ENCODE data around the gene GPX2. TPM values are rescaled to one million over a fixed set of nuclear protein-coding genes. Genes with fewer than 3 reads are reported as not detected.

Gene GPX2
- total and polyA plus RNA-seq, 2 experiments from 2014 or later: 0.78 to 2.2 TPM

GRCh38 chr14:64987438-64987767 lies 44.9 kb upstream of the GPX2 start:
- peaks cover 11% of the 10 kb centered on the region for H3K4me1 ChIP-seq (ENCODE audit: insufficient read depth)
- no peak for DNase-seq (ENCODE audit: low spot score)
- peaks cover 6% of the 10 kb centered on the region; the same call in 1 of the 2 replicates for H4K20me1 ChIP-seq (replicated peaks; ENCODE audit: insufficient read depth)
- H3K27ac ChIP-seq (ENCODE audit: low read depth): no peak overlapping the region
- peak overlapping the region; percentile 85 for H2AFZ ChIP-seq
- peaks cover 15% of the 10 kb centered on the region for H3K27me3 Mint-ChIP-seq (ENCODE audit: insufficient read depth, low read depth, poor library complexity)
- no peaks in the 10 kb centered on the region for H3K36me3 Mint-ChIP-seq (ENCODE audit: low read depth)
- peak overlapping the region; percentile 98 for H3K27ac Mint-ChIP-seq
- H3K4me2 ChIP-seq: peak overlapping the region; percentile 96
- H3F3A ChIP-seq (replicated peaks; ENCODE audit: low read depth): 0 out of 2 replicates have a peak, but pooled peaks cover 3% of the 10 kb centered on the region
- ATAC-seq: peak; percentile 61
- H3K9me2 ChIP-seq (ENCODE audit: insufficient read depth): no peaks in the 10 kb centered on the region
- H3K4me3 ChIP-seq: peak overlapping the region; percentile 72
- peaks cover 35% of the 10 kb centered on the region for H3K79me2 ChIP-seq (replicated peaks; ENCODE audit: insufficient read depth)
- H3K4me1 Mint-ChIP-seq: peaks cover 8% of the 10 kb centered on the region
- TF ChIP-seq ETS1 (IDR thresholded peaks at IDR 0.05): no peak
- no peak for TF ChIP-seq CREB1 (CRISPR knock-in tag; IDR thresholded peaks at IDR 0.05; ENCODE audit: low read depth)
- no peak for TF ChIP-seq EZH2phosphoT487 (IDR thresholded peaks at IDR 0.05; ENCODE audit: unreplicated experiment)
- TF ChIP-seq POLR2AphosphoS5 (IDR thresholded peaks at IDR 0.05; ENCODE audit: low read depth): no peak
- no peak for TF ChIP-seq REST (IDR thresholded peaks at IDR 0.05; ENCODE audit: unreplicated experiment)
- no peak for TF ChIP-seq STAT1 (IDR thresholded peaks at IDR 0.05; ENCODE audit: unreplicated experiment)
- TF ChIP-seq NANOG (IDR thresholded peaks at IDR 0.05; ENCODE audit: borderline replicate concordance): no peak
- H3K9me3 Mint-ChIP-seq: no peaks in the 10 kb centered on the region
- peak overlapping the region; percentile 96 for H3K4me3 Mint-ChIP-seq
- peaks cover 5% of the 10 kb centered on the region; the same call in 1 of the 2 replicates for H3K27me3 ChIP-seq (ENCODE audit: insufficient read depth)
- H3K36me3 ChIP-seq (ENCODE audit: insufficient read depth): no peaks in the 10 kb centered on the region

- H3K36me3 ChIP-seq (ENCODE audit: insufficient read depth): no peaks in the 10 kb centered on the region
- Mint-ChIP-seq H3K27ac (peak within 1 kb of the TSS; percentile 98), H3K36me3 (ENCODE audit: low read depth) (no peaks in the 10 kb centered on the region), H3K4me1 (peaks cover 8% of the 10 kb centered on the region), H3K27me3 (ENCODE audit: insufficient read depth, low read depth, poor library complexity) (peaks cover 15% of the 10 kb centered on the region), H3K4me3 (peak within 1 kb of the TSS; percentile 96), H3K9me3 (no peaks in the 10 kb centered on the region)
- peak within 1 kb of the TSS; percentile 72 for H3K4me3 ChIP-seq
- ATAC-seq: peak; percentile 96
- no peaks in the 10 kb centered on the region for H3K9me2 ChIP-seq (ENCODE audit: insufficient read depth)
- peaks cover 6% of the 10 kb centered on the region; the same call in 1 of the 2 replicates for H4K20me1 ChIP-seq (replicated peaks; ENCODE audit: insufficient read depth)
- peak within 1 kb of the TSS; percentile 85 for H2AFZ ChIP-seq
- H3K27me3 ChIP-seq (ENCODE audit: insufficient read depth): peaks cover 5% of the 10 kb centered on the region; the same call in 1 of the 2 replicates
- H3K27ac ChIP-seq (ENCODE audit: low read depth): no peak within 1 kb of the TSS
- peaks cover 30% of the 10 kb centered on the region for H3K79me2 ChIP-seq (replicated peaks; ENCODE audit: insufficient read depth)
- H3F3A ChIP-seq (replicated peaks; ENCODE audit: low read depth): 0 out of 2 replicates have a peak, but pooled peaks cover 3% of the 10 kb centered on the region
- H3K4me1 ChIP-seq (ENCODE audit: insufficient read depth): peaks cover 11% of the 10 kb centered on the region
- peak; percentile 99 for DNase-seq (ENCODE audit: low spot score)
- peak within 1 kb of the TSS; percentile 96 for H3K4me2 ChIP-seq
- TF ChIP-seq ZNF462 (CRISPR knock-in tag; IDR thresholded peaks at IDR 0.05): no peak
- peak; percentile 91 for TF ChIP-seq POLR2AphosphoS5 (IDR thresholded peaks at IDR 0.05; ENCODE audit: low read depth)
- TF ChIP-seq ETS1 (IDR thresholded peaks at IDR 0.05): peak; percentile 89
These were observed 44.3 kb upstream of the GPX2 start, which contains the start of gene FNTB for GRCh38 chr14:64986648-64987437. TSS of gene FNTB (plus strand) at chr14:64986895. CDS start at chr14:64986954, 59 bp downstream.

All from GM23338 (cell line).